ENCODE results near the gene TMEM9B. TPM values are rescaled to one million over a fixed set of nuclear protein-coding genes. Genes with fewer than 3 reads are reported as not detected.

Gene TMEM9B
- total RNA-seq, 2 donors from 2014 or later: 27.9 to 35.3 TPM

DNA sequence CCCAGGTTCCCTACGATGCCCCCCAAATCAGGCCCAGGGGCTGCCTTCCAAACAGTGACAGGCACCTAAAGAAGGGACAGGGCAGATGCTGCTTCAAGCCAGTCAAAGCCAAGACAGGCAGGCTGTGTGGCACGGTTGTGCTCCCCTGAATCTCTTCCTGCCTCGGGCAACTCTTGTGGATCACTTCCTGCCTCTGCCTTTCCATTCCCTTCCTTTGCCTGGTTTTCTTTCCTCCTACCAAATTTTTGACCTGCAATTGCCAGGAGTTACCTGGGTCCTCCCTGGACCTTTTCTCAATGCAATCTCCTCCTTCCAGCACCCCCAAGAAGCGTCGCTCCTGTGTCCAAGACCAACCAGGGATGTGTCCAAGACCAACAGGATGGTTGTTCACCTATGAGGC, 37.0 kb downstream of the TMEM9B start:
- Histone ChIP-seq H3K27ac (no peak overlapping the region), H3K4me3 (no peak overlapping the region), H3K36me3 (no peaks in the 10 kb centered on the region), H3K9me3 (no peaks in the 10 kb centered on the region), H3K4me1 (ENCODE audit: control insufficient read depth in 1 of 2, low read depth in 2 of 2) (no peaks in the 10 kb centered on the region), H3K27me3 (replicated peaks; ENCODE audit: insufficient read depth) (no peaks in the 10 kb centered on the region)
- ATAC-seq (ENCODE audit: insufficient number of reproducible peaks, low FRiP score, low read depth) (no peak), DNase-seq (ENCODE audit: low spot score) (no peak)
- TF ChIP-seq CTCF (IDR thresholded peaks at IDR 0.05): no peak

DNA sequence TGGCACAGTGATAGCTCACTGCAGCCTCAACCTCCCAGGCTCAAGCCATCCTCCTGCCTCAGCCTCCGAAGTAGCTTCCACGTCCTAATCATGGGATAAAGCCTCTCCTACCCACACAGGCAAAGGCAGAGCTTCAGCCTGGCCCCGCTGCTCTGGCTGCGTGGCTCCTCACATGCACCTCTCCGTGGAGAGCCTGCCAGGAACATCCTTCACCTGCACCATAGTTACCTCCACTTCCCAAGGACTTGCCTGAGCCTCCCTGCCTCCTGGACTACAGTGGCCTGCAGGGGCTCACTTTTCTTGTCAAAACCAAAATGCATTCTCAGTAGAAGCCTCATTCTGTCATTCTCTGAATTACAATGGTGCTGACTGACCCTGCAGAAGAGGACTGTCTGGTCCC, 38.0 kb downstream of the TMEM9B start:
- Histone ChIP-seq H3K27ac (no peak overlapping the region), H3K9me3 (no peaks in the 10 kb centered on the region), H3K4me1 (ENCODE audit: control insufficient read depth in 1 of 2, low read depth in 2 of 2) (no peaks in the 10 kb centered on the region), H3K27me3 (replicated peaks; ENCODE audit: insufficient read depth) (no peaks in the 10 kb centered on the region), H3K4me3 (no peak overlapping the region), H3K36me3 (peaks cover 6% of the 10 kb centered on the region)
- no peak for ATAC-seq (ENCODE audit: insufficient number of reproducible peaks, low FRiP score, low read depth)
- TF ChIP-seq CTCF (IDR thresholded peaks at IDR 0.05): no peak
- DNase-seq (ENCODE audit: low spot score): no peak

GRCh38 chr11:8925711-8926110, 38.5 kb downstream of the TMEM9B start:
- Histone ChIP-seq H3K4me3 (no peak overlapping the region), H3K36me3 (peaks cover 8% of the 10 kb centered on the region), H3K9me3 (no peaks in the 10 kb centered on the region), H3K27ac (no peak overlapping the region), H3K4me1 (ENCODE audit: control insufficient read depth in 1 of 2, low read depth in 2 of 2) (no peaks in the 10 kb centered on the region), H3K27me3 (replicated peaks; ENCODE audit: insufficient read depth) (no peaks in the 10 kb centered on the region)
- DNase-seq (ENCODE audit: low spot score): no peak
- no peak for ATAC-seq (ENCODE audit: insufficient number of reproducible peaks, low FRiP score, low read depth)
- TF ChIP-seq CTCF (IDR thresholded peaks at IDR 0.05): no peak

GRCh38 chr11:8922691-8923090, 41.6 kb downstream of the TMEM9B start:
- DNase-seq (ENCODE audit: low spot score) (no peak), ATAC-seq (ENCODE audit: insufficient number of reproducible peaks, low FRiP score, low read depth) (no peak)
- no peak overlapping the region for H3K27ac ChIP-seq
- no peaks in the 10 kb centered on the region for H3K27me3 ChIP-seq (replicated peaks; ENCODE audit: insufficient read depth)
- peaks cover 22% of the 10 kb centered on the region for H3K36me3 ChIP-seq
- no peak overlapping the region for H3K4me3 ChIP-seq
- H3K4me1 ChIP-seq (ENCODE audit: control insufficient read depth in 1 of 2, low read depth in 2 of 2): peaks cover 0 to 8% of the 10 kb centered on the region in 2 donors
- no peaks in the 10 kb centered on the region for H3K9me3 ChIP-seq
- TF ChIP-seq CTCF (IDR thresholded peaks at IDR 0.05): no peak

DNA sequence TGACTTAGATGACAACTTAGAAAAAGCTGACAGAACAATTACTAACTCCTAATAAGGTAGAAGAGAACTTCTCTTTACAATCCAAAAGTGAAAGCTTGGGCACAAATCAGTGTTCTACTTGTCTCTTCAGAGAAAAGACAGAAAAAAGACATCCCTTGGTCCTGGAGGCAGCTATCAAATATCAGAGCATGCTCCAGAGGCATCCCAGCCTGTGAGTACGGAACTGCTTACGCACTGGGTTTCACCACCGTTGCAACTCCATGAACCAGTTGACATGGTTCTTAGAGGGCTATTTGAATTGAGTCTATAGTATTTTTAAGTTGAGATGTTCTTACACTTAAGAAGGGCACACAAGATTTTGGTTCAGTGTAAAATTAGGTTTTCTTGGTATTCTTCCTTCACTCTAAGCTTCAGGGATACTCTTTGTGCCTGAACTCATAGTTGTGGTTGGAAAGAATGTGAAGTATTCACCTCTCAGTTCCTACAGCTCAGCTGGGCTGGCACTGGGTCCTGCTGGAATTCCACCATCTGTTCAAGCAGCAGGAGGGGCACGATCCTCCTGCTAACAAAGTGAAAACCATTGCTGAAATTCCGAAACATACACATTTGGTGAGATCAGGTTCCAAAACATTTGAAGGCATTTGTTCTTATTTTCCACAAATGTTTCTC, 47.0 kb downstream of the TMEM9B start:
- Histone ChIP-seq H3K27me3 (replicated peaks; ENCODE audit: insufficient read depth) (no peaks in the 10 kb centered on the region), H3K9me3 (no peaks in the 10 kb centered on the region), H3K36me3 (peaks cover 22% of the 10 kb centered on the region), H3K27ac (peak overlapping the region; percentile 64 to 76), H3K4me3 (peak overlapping the region; percentile 54), H3K4me1 (ENCODE audit: control insufficient read depth in 1 of 2, low read depth in 2 of 2) (peaks cover 14 to 55% of the 10 kb centered on the region in 2 donors)
- no peak for TF ChIP-seq CTCF (IDR thresholded peaks at IDR 0.05)
- ATAC-seq (ENCODE audit: insufficient number of reproducible peaks, low FRiP score, low read depth): peak; percentile 70
- DNase-seq (ENCODE audit: low spot score): no peak

Measured in thoracic aorta (tissue), 2 donors.